ENCODE data around the gene CACNA2D4.

DNA sequence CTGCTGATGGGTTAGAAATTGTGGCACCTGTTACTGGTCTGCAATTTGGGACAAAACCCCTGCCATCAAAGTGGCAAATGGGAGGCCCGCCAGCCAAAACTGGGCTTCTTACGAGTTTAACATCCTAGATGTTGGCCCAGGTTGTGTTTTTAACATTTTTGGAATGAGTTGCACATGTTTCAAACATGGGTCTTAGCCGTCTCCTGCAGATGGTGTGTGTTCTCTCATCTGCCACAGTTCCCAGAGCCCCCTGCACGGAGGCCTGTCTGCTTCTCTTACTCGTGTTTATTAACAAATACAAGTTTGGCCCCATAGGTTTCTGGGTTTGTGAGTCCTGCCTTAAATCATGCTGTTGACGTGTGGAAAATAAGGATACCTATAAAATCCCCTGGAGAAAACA is 46.5 kb downstream of the CACNA2D4 start:
- no peak for TF ChIP-seq TARDBP (IDR thresholded peaks at IDR 0.05)
- no peak for TF ChIP-seq FOXK2 (IDR thresholded peaks at IDR 0.05)
- TF ChIP-seq FOXA1 (IDR thresholded peaks at IDR 0.05): no peak
- TF ChIP-seq FOXM1 (IDR thresholded peaks at IDR 0.05; ENCODE audit: borderline replicate concordance): no peak
- no peak for TF ChIP-seq L3MBTL2 (conservative IDR thresholded peaks at IDR 0.05)
- TF ChIP-seq, protein P1, sequence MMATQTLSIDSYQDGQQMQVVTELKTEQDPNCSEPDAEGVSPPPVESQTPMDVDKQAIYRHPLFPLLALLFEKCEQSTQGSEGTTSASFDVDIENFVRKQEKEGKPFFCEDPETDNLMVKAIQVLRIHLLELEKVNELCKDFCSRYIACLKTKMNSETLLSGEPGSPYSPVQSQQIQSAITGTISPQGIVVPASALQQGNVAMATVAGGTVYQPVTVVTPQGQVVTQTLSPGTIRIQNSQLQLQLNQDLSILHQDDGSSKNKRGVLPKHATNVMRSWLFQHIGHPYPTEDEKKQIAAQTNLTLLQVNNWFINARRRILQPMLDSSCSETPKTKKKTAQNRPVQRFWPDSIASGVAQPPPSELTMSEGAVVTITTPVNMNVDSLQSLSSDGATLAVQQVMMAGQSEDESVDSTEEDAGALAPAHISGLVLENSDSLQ (IDR thresholded peaks at IDR 0.05): no peak
- TF ChIP-seq LEF1 (IDR thresholded peaks at IDR 0.05; ENCODE audit: borderline replicate concordance): no peak
- TF ChIP-seq SUZ12 (IDR thresholded peaks at IDR 0.05): no peak
- no peak for TF ChIP-seq CTBP1 (IDR thresholded peaks at IDR 0.05; ENCODE audit: borderline replicate concordance)
- no peak for TF ChIP-seq SP1 (IDR thresholded peaks at IDR 0.05)
- TF ChIP-seq HDGF (IDR thresholded peaks at IDR 0.05; ENCODE audit: borderline replicate concordance): no peak

Data from HEK293T (cell line).